Measurements from ENCODE around the gene CFAP53.
A peak's percentile ranks its signal among the peaks of the same experiment; 100 is the strongest.

DNA sequence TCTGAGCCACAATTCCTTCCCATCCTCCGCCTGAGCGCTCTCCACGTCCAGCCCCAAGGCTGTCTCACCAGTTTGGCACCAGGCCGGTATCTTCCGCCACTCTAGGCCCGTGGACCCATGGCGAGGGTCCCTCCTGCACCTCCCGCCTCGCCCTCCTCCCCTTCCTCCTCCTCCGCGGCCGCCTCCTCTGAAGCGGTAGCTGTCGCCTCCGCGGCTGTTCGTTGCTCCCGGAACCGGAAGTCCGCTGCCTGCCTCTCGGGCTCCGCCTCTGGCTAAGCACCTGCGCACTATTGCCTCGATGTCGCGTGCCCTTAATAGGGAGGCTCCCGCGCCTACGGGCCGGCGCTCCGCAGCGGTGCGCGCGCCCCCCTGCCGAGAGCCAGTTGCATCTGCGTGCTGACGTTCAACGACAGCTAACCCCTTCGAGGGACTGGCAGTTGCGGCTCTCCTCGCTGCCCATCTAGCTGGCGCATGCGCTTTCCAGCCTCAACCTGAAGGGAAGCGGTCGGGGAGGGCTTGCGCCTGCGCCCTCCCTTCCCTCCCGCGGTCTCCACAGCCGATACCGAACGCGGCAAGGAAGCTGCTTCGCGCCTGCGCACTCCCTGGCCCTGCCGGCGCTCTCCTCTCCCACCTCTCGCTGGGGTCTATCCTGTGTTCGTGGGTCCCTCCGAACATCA is 15.1 kb upstream of the CFAP53 start, which contains the start of gene MBD1:
- TF ChIP-seq POLR2A (IDR thresholded peaks at IDR 0.05): peak in 3 of 4 donors; percentile 79 to 96 (median 86)
- TF ChIP-seq, protein P1, sequence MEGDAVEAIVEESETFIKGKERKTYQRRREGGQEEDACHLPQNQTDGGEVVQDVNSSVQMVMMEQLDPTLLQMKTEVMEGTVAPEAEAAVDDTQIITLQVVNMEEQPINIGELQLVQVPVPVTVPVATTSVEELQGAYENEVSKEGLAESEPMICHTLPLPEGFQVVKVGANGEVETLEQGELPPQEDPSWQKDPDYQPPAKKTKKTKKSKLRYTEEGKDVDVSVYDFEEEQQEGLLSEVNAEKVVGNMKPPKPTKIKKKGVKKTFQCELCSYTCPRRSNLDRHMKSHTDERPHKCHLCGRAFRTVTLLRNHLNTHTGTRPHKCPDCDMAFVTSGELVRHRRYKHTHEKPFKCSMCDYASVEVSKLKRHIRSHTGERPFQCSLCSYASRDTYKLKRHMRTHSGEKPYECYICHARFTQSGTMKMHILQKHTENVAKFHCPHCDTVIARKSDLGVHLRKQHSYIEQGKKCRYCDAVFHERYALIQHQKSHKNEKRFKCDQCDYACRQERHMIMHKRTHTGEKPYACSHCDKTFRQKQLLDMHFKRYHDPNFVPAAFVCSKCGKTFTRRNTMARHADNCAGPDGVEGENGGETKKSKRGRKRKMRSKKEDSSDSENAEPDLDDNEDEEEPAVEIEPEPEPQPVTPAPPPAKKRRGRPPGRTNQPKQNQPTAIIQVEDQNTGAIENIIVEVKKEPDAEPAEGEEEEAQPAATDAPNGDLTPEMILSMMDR (IDR thresholded peaks at IDR 0.05): peak in 4 of 6 experiments; percentile 59 to 81 (median 67)
